ENCODE results near the gene SYNE4.
A peak's percentile ranks its signal among the peaks of the same experiment; 100 is the strongest.
"Not testable (repeated sequence)": the region's sequence is repeated elsewhere in the genome, so short reads cannot be mapped to it uniquely, and the experiment has no call there.

SYNE4 gene

DNA sequence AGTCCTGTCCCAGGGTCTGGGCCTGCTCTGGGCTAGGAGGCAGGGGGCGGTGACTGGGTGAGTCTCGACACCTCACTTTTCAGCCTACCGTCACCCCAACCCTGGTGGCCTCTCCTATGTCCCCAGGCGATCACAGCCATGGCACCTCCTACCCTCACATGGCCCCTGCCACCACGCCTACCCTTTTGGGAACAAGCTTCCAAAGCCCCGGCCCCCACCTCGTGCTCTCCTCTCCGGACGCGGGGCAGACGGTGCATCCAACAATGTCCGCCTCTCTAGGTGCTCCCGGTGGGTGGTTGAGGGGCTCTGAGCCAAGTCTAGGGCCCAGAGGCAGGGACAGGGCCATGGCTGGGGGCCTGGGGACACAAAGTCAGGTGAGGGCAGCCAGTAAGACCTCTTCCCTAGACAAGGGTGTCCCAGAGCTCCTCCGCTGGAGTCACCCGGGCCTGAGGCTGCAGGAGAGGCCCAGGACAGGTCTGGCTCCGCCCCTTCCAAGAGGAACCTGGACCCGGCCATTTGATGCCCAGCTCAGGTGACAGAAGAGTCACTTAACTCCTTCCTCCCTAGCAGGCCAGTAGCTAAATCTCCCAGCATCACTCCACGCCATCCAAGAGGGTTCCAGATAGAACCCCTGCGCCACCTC, at the start of gene SYNE4:
TSS of gene SYNE4 (minus strand) at position 478 of the 643 bp plus-strand sequence. CDS start at position 346, 132 bp downstream.
- DNase-seq, result no peak

DNA sequence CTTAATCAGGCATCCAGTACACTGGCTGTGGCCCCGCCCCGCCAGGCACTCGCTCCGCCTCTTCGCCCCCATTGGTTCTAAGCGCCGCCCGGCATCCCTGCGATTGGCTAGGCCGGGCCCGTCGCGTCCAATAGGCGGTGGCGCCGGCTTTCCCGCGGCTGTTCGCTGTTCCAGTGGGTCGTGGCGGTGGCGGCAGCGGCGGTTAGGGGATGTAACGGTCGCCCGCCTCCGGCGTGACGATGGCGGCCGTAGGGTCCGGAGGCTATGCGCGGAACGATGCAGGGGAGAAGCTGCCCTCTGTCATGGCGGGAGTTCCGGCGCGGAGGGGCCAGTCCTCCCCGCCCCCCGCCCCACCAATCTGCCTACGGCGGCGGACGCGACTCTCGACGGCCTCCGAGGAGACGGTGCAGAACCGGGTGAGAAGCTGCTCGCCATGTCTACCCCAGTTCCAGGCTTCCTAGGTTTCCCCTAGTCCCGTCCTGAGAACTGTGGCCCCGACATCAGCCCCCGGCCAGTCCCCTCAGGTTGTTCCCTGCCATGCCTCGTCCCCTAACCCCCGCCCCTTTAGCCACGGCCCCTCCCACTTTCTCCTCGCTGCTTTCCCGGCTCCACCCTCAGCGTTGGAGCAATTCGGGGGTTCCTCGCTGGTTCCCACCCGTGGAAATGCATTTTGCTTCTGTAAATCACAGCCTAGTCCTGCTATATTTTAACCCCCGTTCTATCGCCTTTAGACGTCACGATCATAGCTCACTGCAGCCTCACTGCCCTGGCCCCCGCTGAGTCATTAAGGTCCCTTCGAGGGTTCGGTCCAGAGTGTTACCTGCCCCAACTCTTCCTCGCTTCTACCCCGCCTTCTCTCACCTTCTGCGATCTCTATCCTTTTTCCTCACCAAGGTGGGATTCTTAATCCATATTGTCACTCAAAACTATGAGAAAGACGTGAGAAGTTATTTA, 46.4 kb upstream of the SYNE4 start, which contains the start of gene WDR62:
TSS of gene WDR62 (plus strand) at position 165 of the 954 bp plus-strand sequence. CDS start at position 240, 75 bp downstream.
- DNase-seq, result peak; percentile 96

- peak; percentile 99 for DNase-seq
Measured at GRCh38 chr19:36054119-36054732, 45.6 kb upstream of the SYNE4 start, which contains the start of gene THAP8. Gene THAP8 (minus strand): TSS chr19:36054285. CDS start chr19:36054217, 68 bp downstream.

DNA sequence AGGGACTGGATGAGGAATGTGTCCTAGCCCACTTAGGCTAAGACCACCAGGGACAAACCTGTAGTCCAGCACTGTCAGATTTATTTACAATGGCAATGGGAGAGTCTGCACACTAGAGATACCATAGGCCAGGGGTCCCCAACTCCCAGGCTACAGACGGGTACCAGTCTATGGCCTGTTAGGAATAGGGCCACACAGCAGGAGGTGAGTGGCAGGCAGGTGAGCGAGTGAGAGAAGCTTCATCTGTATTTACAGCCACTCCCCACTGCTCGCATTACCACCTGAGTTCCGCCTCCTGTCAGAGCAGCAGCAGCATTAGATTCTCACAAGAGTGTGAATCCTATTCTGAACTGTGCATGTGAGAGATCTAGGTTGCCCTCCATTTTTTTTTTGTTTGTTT, 43.0 kb upstream of the SYNE4 start:
- no peak for DNase-seq

DNA sequence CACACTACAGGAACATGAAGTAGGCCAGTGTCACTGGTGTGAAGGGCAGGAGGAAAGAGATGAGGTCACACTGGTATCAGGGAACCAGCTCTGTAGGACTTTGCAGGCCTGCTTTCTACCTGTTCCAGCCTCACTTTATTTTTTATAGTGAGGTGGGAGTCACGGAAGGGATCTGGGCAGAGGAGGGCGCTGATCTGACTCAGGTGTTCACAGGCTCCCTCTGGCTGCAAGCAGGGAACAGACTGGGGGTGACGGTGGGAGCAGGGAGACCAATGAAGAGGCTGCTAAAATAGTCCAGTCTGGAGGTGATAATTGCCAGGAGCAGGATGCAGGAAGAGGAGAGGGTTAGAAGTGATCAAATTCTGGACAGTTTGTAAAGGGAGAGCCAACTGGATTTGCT, 42.6 kb upstream of the SYNE4 start:
- no peak for DNase-seq

- DNase-seq, result no peak
Measured at GRCh38 chr19:36049080-36049698, 40.6 kb upstream of the SYNE4 start.

GRCh38 chr19:36047835-36048234, 39.2 kb upstream of the SYNE4 start:
- no peak for DNase-seq

DNA sequence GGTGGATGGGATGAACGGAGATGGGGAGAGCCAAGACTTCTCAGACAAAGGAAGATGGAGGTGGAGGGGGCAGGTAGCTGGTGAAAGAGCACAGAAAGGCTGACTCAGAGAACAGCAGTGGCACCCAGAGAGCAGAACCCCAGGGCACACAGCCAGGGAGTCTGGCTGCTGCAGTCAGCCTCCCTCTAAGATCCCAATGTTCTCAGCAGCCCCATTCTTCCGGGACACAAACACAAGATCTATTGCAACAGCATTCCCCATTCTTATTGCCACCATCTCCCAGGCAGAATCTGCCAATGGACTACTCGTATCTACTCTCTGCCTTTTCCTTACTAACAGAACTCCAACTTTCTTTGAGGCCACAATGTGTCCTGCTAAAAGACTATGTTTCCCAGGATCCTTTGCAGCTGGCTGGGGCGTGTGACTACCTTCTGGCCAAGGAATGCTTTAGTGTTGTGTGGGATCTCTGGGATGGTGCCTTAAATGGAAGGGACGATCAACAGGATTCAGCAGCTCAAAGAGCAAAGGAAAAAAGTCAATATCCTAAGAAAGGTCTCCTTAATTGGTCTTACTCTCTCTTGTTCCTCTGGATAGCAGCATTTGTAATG, 37.9 kb upstream of the SYNE4 start:
- DNase-seq, result no peak

DNA sequence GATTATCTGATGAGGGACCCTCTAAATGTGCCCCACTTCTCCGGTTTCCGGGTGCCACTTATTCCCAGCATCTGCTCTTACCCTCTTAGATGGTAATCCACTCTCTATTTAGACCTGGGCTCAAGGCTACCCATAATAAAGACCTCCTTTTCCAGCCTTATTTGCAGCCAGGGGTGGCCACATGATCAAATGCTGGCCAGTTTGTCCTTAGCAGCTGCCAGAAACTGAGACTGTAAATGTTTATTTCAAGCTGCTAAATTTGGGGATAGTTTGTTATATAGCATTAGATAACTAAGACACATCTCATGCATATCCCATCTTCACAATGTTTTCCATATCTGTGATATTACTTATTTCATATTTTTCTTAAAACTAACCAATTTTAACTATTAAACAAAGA, 35.3 kb upstream of the SYNE4 start:
- no peak for DNase-seq

DNA sequence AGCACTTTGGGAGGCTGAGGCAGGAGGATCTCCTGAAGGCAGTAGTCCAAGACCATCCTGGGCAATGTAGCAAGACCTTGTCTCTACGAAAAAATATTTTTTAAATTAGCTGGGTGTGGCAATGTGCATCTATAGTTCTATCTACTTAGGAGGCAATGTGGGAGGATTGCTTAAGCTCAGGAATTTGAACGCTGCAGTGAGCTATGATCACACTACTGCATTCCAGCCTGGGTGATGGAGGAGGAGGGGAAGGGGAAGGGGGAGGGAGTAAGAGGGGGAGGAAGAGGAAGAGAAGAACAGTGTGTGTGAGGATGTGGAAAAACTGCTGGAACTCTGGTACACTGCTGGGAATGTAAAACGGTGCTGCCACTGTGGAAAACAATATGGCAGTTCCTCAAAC, 33.2 kb upstream of the SYNE4 start:
- DNase-seq, result no peak

DNA sequence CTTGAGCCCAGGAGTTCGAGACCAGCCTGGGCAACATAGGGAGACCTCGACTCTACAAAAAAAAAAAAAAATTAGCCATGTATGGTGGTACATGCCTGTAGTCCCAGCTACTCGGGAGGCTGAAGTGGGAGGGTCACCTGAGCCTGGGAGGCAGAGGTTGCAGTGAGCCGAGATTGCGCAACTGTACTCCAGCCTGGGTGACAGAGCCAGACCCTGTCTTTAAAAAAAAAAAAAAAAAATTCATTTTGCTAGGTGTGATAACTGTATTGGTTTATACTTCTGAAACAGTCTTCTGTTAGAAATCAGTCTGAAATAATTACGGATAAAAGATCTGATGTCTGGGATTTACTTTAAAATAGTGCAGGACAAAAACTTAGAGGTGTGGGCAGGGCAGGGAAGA, 32.5 kb upstream of the SYNE4 start:
- DNase-seq, result not testable (repeated sequence)

DNA sequence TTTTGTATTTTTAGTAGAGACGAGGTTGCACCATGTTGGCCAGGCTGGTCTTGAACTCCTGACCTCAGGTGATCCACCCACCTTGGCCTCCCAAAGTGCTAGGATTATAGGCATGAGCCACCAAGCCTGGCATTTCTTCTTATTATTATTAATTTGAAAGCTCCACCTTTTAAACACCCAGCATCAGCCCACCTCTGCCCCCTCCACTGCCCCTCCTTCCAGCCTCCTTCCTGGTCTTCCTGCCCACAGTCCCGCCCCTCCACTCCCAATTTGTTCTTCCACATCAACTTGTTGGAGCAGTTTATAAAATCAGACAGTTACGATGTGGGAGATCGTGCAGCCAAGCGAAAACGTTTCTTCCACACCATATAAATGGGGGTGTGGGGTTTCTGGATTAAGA, 31.9 kb upstream of the SYNE4 start:
- no peak for DNase-seq

- DNase-seq, result peak; percentile 57
Measured at GRCh38 chr19:36032251-36033104, 23.9 kb upstream of the SYNE4 start, which contains the start of gene CLIP3. Gene CLIP3 (minus strand): TSS chr19:36032873. CDS start chr19:36032357, 516 bp downstream.

GRCh38 chr19:36031308-36031707, 22.7 kb upstream of the SYNE4 start:
- DNase-seq, result no peak

DNA sequence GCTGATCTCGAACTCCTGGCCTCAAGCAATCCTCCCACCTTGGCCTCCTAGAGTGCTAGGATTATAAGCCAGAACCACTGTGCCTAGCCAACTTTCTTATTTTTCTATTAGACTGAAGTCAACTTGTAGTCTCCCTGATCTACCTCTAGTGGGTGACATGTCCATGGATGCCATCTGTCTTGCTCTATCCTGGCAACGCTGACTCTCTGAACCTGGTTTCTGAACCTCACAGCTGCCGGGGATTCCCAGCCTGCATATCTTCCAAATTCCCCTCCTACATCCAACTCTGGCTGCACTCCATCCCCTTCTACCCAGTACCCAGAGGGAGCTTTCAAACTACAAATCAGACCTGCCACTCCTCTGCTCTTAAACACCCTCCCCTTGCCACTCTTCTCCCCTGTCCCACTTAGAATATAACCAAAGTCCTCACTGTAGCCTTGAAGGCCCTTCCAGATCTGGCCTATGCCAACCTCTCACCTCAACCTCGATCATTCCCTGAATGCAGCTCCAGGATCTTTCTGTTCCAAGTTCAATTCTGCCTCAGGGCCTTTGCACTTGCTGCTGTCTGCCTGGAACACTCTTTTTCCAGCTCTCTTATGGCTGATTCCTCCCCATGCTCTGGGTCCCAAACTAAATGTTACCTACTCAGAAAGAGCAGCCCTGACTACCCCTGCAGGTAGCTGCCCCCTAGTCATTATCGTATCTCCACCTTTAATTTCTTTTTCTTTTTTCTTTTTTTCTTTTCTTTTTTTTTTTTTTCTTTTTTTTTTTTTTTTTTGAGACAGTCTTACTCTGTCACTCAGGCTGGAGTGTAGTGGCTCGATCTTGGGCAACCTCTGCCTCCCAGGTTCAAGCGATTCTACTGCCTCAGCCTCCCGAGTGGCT, 21.9 kb upstream of the SYNE4 start:
- no peak for DNase-seq

GRCh38 chr19:36028313-36029041, 19.9 kb upstream of the SYNE4 start:
- DNase-seq, result no peak

- DNase-seq, result no peak
Measured at GRCh38 chr19:36027696-36028095, 19.1 kb upstream of the SYNE4 start.

DNA sequence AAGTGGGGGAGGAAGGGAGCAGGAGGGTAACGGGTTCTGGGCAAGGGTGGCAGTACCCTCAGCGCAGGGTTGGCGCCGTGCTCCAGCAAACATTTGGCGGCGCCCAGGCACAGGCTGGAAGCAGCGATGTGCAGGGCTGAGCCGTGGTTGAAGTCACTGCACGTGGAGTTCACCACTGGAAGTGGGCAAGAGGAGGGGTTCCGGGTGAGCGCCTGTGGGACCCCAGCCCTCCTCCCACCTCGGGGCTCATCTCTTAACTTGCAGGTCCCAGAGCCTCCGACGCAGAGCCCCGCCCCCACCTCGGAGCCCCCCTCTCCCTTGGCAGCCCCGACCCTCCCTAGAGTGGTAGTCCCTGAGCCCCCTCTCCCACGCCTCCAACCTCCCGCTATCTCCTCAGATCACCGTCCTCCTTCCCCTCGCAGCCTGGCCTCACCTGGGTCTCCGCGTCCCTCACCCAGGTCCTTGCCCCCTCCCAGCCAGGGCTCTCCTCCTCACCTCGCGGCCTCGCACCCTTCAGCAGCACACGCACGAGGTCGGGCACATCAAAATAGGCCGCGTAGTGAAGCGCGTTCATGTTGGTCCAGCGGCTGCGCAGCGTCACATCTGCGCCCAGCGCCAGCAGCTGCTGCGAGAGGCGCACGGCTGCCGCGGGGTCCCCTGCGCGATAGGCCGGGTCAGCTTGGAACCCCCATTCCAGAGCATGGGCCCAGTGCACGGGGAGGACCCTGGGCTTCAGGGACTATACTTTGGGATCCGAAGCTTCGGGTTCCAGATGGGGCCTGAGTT, 17.7 kb upstream of the SYNE4 start:
- DNase-seq, result no peak

DNA sequence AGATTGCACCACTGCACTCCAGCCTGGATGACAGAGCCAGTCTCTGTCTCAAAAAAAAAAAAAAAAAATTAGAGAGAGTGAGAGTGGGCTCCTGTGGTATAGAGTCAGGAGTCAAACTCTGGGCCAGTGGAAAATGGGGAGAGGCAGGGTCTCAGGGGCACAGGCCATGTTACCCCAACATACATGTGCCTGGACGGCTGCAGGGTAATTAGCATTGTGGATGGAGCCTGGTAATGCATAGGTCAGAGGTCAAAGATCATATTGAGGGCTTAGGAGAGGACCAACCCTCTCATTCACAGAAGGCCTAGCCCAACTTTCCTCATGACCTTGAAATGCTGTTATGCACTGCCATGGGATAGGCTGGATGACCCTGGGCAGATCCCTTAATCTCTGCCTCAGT, 16.9 kb upstream of the SYNE4 start:
- no peak for DNase-seq

Data from stimulated activated CD4-positive, alpha-beta T cell treated with anti-CD3 and anti-CD28 coated beads, Interleukin-4, amount 100 ng/mL, for 1 hour (primary cell).